Fibroblast of peridontal ligament (primary cell): ENCODE data around the gene FOXI1.

Experiments used
- DNase-seq: peaks from one replicate; pipeline ENCODE4 v3.0.0-alpha.2; 2010; ENCODE audit errors: extremely low read depth

FOXI1 gene

DNA sequence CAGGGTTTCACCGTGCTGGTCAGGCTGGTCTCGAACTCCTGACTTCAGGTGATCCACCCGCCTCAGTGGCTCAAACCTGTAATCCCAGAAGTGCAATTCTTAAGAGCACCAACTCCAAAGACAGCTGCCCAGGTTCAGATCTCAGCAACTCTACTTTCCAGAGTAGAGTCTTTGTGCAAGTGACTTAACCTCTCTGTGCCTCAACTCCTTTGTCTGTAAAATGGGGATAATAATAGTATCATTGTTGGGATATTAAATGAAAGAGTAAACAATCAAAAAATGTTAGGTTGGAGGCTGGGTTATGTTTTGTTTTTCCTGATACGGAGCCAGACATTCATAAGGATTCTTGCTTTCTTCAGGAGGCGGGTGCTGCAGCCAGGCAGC is 45.0 kb downstream of the FOXI1 start:
- DNase-seq: no peak

DNA sequence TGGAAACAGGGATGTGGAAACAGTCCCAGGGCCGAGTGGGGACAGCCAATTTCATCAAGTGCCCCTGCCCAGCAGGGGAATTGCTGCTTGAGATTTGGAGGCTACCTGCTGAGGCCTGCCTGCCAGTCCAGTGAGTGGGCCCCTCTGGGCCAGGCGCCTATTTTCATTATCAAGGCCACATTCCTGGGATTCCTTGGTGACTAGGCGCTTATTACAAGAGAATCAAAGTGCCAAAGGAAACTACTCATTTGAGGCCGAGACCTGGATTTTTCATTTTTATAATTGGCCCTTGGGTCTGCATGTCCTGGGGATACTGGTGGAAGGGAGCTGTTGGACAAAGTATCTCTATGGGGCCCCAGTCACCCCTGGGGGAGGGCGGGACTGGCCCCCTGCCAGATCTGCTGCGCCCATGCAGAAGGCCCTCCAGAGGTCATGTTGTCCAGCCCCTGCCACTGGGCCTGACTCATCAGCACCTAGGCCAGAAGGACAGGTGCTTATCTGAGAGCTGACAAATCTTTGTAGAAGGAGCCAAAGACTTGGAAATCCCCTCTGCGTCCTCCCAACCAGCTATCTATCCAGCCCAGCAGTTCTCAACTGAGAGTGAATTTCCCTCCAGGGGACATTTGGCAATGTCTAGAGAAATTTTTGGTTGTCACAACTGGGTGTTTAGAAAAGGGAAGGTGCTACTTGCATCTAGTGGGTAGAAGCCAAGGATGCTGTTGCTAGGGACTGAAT is 45.6 kb downstream of the FOXI1 start:
- DNase-seq: peak; percentile 61

DNA sequence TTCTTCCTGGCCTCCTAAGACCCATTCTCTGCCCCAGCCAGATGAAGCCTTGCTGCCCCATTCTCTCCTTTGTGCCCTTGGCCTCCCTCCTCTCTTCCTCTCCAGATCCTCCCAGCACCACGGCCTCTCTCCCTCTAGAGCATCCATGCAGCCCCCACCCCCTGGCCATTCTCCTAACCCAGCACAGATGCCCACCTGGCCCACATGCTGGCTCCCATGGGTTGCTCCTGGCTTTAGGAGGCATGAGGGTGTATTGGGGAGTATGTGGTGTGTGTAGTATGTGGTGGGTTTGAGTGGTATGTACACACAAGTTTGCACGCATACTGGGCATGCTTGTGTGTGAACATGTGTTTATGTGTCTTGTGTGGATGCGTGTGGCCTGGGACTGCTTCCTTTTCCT is 47.1 kb downstream of the FOXI1 start:
- no peak for DNase-seq

DNA sequence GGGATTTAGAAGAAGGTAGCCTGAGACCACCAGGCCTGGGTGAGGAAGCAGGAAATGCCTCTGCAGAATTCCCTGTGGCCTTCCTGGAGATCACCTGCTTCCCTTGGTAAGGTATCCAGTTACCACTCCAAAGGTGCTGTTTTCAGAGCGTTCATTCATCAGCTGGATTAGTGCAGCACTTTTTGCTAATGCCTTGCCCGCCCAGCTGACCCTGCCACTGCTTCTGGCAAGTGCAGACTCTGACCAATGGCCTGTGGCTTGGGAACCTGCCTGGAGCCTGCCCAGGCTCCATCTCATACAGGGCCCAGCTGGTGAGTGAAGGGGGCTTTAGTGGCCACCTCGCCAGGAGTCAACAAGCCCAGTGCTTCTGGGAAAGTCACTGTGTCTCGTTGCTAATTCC is 48.6 kb downstream of the FOXI1 start:
- DNase-seq: no peak

DNA sequence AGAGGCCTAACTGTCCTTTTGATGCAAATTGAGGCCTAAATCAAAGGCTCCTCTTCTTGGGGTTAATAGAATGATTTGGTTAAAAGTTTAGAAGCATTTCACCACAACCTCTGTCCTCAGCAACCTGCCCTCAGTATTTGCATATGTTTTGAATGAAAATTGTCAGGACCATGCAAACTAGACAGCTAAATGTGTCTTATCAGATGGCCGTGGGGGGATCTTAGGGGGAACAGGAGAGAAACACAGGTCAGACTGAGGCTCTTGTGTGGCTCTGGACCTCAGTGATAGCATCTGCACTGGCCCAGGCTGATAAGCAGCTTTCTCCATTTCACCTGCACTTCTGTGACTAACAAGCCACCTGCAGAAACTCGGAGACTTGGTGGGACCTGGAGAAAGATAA is 49.0 kb downstream of the FOXI1 start:
- DNase-seq: no peak

DNA sequence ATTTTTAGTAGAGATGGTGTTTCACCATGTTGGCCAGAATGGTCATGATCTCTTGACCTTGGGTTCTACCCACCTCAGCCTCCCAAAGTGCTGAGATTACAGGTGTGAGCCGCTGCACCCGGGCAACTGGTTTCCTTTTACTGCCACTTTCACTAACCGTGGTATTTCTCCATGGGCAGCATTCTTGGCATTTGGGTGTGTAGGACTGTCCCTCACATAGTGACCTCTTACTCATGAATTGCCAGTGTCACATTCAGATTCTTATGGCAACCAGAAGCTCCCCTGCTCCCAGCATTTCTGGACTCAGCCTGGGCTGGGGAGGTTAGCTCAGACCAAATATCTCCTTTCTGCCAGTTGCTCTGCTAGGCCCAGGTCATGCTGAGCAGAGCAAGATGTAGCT is 50.1 kb downstream of the FOXI1 start:
- DNase-seq: no peak

DNA sequence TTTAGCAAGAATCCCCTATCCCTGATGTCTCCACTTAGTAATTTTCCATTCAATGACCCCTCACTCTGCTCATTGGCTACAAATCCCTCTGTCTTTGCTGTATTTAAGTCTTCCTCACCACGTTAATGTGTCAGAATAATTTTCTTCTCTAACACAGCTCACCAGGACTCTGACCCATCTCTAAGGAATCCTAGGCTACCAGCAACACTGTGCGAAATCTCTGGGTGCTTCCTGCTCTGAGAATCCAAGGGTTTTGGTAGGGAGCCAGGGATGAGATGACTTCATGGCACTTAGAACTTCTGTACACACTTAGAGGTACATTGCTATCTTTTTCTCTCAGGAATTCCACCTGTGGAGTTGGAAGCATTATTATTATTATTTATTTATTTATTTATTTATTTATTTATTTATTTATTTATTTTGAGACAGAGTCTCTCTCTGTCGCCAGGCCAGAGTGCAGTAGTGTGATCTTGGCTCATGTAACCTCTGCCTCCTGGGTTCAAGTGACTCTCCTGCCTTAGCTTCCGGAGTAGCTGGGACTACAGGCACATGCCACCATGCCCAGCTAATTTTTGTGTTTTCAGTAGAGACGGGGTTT is 53.5 kb downstream of the FOXI1 start:
- peak; percentile 54 for DNase-seq
